Vagina (tissue), 2 donors: Measurements from ENCODE around the gene CABLES2. TPM values are rescaled to one million over a fixed set of nuclear protein-coding genes. Genes with fewer than 3 reads are reported as not detected.

ENCODE experiments used
- DNase-seq, 2 donors: peaks; one replicate each; pipeline ENCODE4 v3.0.0-alpha.2; 2017; ENCODE audit errors: extremely low spot score in 2 of 2
- H3K27ac ChIP-seq: fragments of 200-600 bp; sonication (generic); one replicate; pipeline ENCODE4 v1.5.1; 2019
- H3K27me3 ChIP-seq: fragments of 200-600 bp; sonication (generic); one replicate; pipeline ENCODE4 v1.5.1; 2019
- H3K36me3 ChIP-seq, 2 donors: fragments of 200-600 bp; sonication (generic); one replicate each; pipeline ENCODE4 v1.5.1; 2017 to 2019
- H3K4me1 ChIP-seq: fragments of 200-600 bp; sonication (generic); one replicate; pipeline ENCODE4 v1.5.1; 2019
- H3K4me3 ChIP-seq, 2 donors: fragments of 200-600 bp; sonication (generic); 1 replicate in 1 of 2; 2 replicates in 1 of 2; pipeline ENCODE4 v1.5.1; 2016 to 2019
- H3K9me3 ChIP-seq: fragments of 200-600 bp; sonication (generic); one replicate; pipeline ENCODE4 v1.5.1; 2019
- POLR2A ChIP-seq, 2 donors: fragments of 450-650 bp; IDR thresholded peaks; one replicate each; pipeline ENCODE4 v1.6.1; 2017; ENCODE audit warnings: antibody characterized with exemption in 2 of 2, mild to moderate bottlenecking in 2 of 2, moderate library complexity in 2 of 2
- POLR2AphosphoS5 ChIP-seq, 2 donors: sonication (generic); formaldehyde crosslinking; IDR thresholded peaks; one replicate each; pipeline ENCODE4 v1.9.0; 2017; ENCODE audit warnings: antibody characterized with exemption in 2 of 2, mild to moderate bottlenecking in 2 of 2, low read depth in 1 of 2; ENCODE audit not compliant: insufficient read depth in 1 of 2
- intact Hi-C: fragments of 100-400 bp; cut with DNase I; formaldehyde crosslinking; loops from one replicate; pipeline ENCODE4 v1.15.1; 2023
- total RNA-seq: library from RNA; depleted of rRNA; stranded (reverse); fragments of >200 nt; gene quantifications from one replicate; pipeline ENCODE4 v1.2.3, GENCODE V29; 2016
- TF ChIP-seq, protein P1 (sequence below), 3 experiments: fragments of 450-650 bp in 2 of 3; fragments of 200-600 bp in 1 of 3; sonication (generic) in 1 of 3; IDR thresholded peaks; one replicate each; pipeline ENCODE4 v1.5.1; 2017 to 2019; ENCODE audit warnings: antibody characterized with exemption in 3 of 3, mild to moderate bottlenecking in 2 of 3, moderate library complexity in 2 of 3

Gene CABLES2
- total RNA-seq, 1 donor from 2014 or later = 1.5 TPM

DNA sequence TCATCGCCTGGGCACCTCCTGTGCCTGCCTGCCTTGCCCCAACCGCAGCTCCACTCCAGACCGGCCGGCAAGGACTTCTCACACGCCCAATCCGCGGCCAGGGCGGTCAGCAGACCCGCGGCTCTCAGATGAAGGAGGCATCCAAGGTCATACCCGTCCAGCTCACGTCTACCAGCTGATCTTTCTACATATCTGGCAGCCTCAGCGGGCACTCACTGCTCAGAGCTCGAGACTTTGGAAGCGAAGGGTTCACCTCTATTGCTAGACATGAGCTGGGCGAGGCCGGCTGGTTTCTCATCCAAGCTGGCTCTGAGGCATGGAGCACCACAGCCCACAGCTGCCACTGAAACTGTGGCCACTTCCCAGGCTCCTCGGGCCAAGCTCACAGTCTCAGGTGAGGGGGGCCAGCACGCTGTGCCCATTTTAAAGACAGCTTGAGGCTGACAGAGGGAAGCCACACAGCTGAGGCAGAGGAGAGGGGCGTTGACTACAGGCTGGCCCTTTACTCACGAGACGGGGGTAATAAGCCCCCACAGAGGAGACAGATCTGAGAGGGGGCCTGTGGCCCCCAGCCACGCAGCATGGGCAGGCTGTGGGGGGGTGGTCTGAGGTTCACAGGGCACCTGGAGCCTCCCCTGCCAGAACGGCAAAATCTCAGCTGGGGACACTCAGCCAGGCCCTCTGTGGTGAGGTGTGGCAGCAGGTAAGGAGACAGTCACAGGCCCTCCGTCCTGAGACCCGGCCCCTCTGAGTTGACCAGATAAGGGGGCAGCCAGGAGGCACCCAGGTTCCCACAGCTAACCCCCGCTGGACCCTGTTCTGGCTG lies 42.0 kb downstream of the CABLES2 start:
- Histone ChIP-seq H3K27ac (peak overlapping the region; percentile 82), H3K27me3 (no peaks in the 10 kb centered on the region), H3K4me1 (peaks cover 92% of the 10 kb centered on the region), H3K4me3 (peak overlapping the region; percentile 14 to 61), H3K36me3 (no peaks in the 10 kb centered on the region), H3K9me3 (no peaks in the 10 kb centered on the region)
- intact Hi-C loops = no loop called here
- TF ChIP-seq POLR2AphosphoS5 (IDR thresholded peaks at IDR 0.05; ENCODE audit: insufficient read depth in 1 of 2, low read depth in 1 of 2) = peak in 1 of 2 donors; percentile 28
- TF ChIP-seq, protein P1, sequence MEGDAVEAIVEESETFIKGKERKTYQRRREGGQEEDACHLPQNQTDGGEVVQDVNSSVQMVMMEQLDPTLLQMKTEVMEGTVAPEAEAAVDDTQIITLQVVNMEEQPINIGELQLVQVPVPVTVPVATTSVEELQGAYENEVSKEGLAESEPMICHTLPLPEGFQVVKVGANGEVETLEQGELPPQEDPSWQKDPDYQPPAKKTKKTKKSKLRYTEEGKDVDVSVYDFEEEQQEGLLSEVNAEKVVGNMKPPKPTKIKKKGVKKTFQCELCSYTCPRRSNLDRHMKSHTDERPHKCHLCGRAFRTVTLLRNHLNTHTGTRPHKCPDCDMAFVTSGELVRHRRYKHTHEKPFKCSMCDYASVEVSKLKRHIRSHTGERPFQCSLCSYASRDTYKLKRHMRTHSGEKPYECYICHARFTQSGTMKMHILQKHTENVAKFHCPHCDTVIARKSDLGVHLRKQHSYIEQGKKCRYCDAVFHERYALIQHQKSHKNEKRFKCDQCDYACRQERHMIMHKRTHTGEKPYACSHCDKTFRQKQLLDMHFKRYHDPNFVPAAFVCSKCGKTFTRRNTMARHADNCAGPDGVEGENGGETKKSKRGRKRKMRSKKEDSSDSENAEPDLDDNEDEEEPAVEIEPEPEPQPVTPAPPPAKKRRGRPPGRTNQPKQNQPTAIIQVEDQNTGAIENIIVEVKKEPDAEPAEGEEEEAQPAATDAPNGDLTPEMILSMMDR (IDR thresholded peaks at IDR 0.05) = no peak
- no peak for TF ChIP-seq POLR2A (IDR thresholded peaks at IDR 0.05)
- no peak for DNase-seq

DNA sequence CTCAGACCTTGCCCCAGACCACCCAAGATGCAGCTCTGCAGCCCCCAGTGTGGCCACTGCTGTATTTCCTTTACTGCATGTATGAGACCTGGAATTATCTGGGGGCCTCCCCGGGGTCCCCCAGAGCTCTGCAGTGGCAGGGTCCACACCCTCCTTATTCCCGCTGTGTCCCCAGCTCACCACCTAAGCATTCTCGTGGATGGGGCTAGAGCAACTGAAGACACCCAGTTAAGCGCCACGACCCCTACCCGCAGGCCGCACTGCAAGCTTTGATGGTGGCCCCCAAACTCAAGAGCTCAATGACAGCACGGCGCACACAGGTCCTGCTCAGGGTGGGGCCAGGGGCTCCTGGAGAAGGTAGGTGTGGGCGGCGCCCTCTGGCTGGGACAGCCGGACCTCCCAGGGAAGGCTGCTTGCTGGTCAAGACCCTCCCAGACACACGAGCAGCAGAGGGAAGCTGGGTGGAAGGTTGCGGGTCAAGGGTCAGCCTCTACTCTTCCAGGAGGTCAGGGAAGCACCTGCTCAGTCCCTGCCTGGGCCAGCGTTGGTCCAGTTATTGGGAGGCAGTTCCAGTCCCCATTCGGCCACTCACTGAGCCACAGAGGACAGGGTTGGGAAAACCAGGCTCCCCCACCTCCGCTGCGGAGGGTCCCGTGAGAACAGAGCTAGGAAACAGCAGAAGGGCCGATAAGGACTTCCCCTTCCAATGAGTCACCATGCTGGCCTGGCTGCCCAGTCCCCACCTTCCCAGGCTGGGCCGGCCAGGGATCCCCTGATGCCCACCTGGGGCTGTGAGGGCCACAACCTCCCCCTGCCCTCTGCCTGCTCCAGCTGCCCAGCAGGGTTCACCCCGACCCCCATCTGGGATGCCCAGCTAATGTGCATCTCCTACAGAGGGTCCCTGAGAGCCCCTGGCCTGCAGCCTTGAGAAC lies 42.9 kb downstream of the CABLES2 start:
- H3K27me3 ChIP-seq = no peaks in the 10 kb centered on the region
- no peak for DNase-seq
- H3K4me3 ChIP-seq = peak overlapping the region; percentile 14 to 61
- peak overlapping the region; percentile 82 for H3K27ac ChIP-seq
- no peaks in the 10 kb centered on the region for H3K9me3 ChIP-seq
- H3K36me3 ChIP-seq = no peaks in the 10 kb centered on the region
- H3K4me1 ChIP-seq = peaks cover 91% of the 10 kb centered on the region
- TF ChIP-seq POLR2A (IDR thresholded peaks at IDR 0.05) (no peak), POLR2AphosphoS5 (IDR thresholded peaks at IDR 0.05; ENCODE audit: insufficient read depth in 1 of 2, low read depth in 1 of 2) (peak in 1 of 2 donors; percentile 23)
- TF ChIP-seq, protein P1 (IDR thresholded peaks at IDR 0.05) = no peak
- intact Hi-C loops = no loop called here

DNA sequence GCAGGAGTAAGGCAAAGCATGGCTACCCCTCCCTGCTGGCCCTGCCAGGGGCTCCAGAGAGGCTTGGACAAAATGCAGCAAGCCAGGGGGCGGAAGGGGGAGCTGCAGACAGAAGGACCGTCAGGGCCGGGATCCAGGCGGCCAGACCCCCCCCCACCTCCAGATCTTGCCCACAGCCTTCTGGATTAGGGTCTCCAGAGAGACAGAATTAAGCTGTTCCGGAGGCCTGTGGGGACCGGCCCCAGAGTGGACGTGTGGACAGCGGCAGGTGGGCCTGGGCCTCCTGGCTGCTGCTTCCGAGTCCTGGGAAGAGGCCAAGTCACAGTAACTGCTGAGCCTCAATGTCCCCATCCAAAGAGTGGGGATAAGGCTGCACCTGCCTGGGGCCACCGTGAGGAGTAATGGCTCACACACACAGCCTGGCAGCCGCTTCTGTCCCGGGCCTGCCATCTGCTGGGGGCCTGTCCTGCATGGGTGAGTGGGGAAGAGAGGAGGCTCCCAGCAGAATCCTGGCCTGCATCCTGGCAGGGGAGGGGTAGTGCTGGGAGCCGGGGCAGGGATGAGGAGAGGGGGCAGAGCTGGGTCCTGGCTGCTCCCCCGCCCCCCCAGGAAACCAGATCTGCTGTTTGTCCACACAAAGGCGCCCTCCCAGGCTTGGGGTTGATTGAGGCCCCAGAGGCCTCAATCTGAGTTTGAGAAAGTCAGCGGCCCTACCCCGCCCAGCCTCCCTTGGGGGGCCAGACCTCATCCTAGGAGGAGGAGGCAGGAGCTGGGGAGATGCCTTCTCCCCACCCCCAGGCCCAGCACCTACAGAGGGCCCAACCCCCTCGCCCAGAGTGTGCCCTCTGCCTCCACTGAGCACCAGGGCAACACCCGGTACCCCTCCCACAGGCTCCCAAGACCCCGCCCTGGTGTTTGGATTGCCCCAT lies 43.8 kb downstream of the CABLES2 start:
- Histone ChIP-seq H3K27me3 (no peaks in the 10 kb centered on the region), H3K9me3 (no peaks in the 10 kb centered on the region), H3K4me3 (peak overlapping the region in 1 of 2 donors; percentile 61), H3K36me3 (no peaks in the 10 kb centered on the region), H3K27ac (peak overlapping the region; percentile 82), H3K4me1 (peaks cover 91% of the 10 kb centered on the region)
- TF ChIP-seq, protein P1 (IDR thresholded peaks at IDR 0.05) = no peak
- TF ChIP-seq POLR2A (IDR thresholded peaks at IDR 0.05) = no peak
- no peak for DNase-seq
- intact Hi-C loops = no loop called here

DNA sequence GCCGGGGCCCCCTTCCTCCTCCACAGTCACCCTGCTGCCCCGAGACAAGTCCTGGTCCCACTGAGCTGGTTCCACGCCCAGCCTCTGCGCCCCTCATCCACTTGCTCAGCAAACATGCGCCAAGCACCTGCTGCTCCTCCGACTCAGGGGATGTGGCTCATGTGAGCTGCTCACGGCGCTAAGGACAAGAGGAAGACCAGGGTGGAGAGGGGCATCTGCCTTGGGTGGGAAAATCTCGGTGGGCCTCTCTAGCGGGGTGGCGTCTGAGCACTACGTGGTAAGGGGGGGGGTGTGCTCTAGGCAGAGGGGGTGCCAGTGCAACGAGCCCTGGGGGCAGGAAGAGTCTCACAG lies 44.5 kb downstream of the CABLES2 start:
- no peak for DNase-seq
- H3K4me3 ChIP-seq = no peak overlapping the region
- peak overlapping the region; percentile 33 for H3K27ac ChIP-seq
- TF ChIP-seq, protein P1 (IDR thresholded peaks at IDR 0.05) = no peak
- TF ChIP-seq POLR2A (IDR thresholded peaks at IDR 0.05) = no peak
- TF ChIP-seq POLR2AphosphoS5 (IDR thresholded peaks at IDR 0.05; ENCODE audit: insufficient read depth in 1 of 2, low read depth in 1 of 2) = no peak
- H3K4me1 ChIP-seq = peaks cover 91% of the 10 kb centered on the region
- no peaks in the 10 kb centered on the region for H3K36me3 ChIP-seq
- intact Hi-C loops = no loop called here
- H3K9me3 ChIP-seq = no peaks in the 10 kb centered on the region
- no peaks in the 10 kb centered on the region for H3K27me3 ChIP-seq
